ENCODE measurements around the gene STEAP4.
"Not testable (repeated sequence)": the region's sequence is repeated elsewhere in the genome, so short reads cannot be mapped to it uniquely, and the experiment has no call there.

STEAP4 gene

GRCh38 chr7:88311675-88312036 is 5.0 kb upstream of the STEAP4 start:
- DNase-seq: no peak

- no peak for DNase-seq
These were observed 4.4 kb upstream of the STEAP4 start for GRCh38 chr7:88310956-88311674.

GRCh38 chr7:88309819-88310218 is 3.1 kb upstream of the STEAP4 start:
- no peak for DNase-seq

- DNase-seq: no peak
These were observed 1.1 kb upstream of the STEAP4 start for GRCh38 chr7:88307823-88308222.

- DNase-seq: no peak
These were observed 718 bp upstream of the STEAP4 start for GRCh38 chr7:88307412-88307811.

- no peak for DNase-seq
These were observed 1.6 kb downstream of the STEAP4 start for GRCh38 chr7:88305044-88305443.

- DNase-seq: no peak
These were observed 4.2 kb downstream of the STEAP4 start for GRCh38 chr7:88302486-88302885.

- DNase-seq: no peak
These were observed 4.8 kb downstream of the STEAP4 start for GRCh38 chr7:88301924-88302323.

- DNase-seq: no peak
These were observed 6.2 kb downstream of the STEAP4 start for GRCh38 chr7:88300401-88300945.

- DNase-seq: no peak
These were observed 7.6 kb downstream of the STEAP4 start for GRCh38 chr7:88299126-88299525.

GRCh38 chr7:88293866-88294265 is 12.8 kb downstream of the STEAP4 start:
- DNase-seq: no peak

GRCh38 chr7:88291398-88292173 is 15.1 kb downstream of the STEAP4 start:
- no peak for DNase-seq

GRCh38 chr7:88290491-88290890 is 16.2 kb downstream of the STEAP4 start:
- DNase-seq: no peak

GRCh38 chr7:88289564-88290025 is 17.1 kb downstream of the STEAP4 start:
- DNase-seq: no peak

- DNase-seq: no peak
These were observed 24.9 kb downstream of the STEAP4 start for GRCh38 chr7:88281749-88282148.

- DNase-seq: no peak
These were observed 25.9 kb downstream of the STEAP4 start for GRCh38 chr7:88280801-88281200.

- no peak for DNase-seq
These were observed 27.4 kb downstream of the STEAP4 start for GRCh38 chr7:88279323-88279722.

GRCh38 chr7:88278881-88279280 is 27.8 kb downstream of the STEAP4 start:
- DNase-seq: no peak

- DNase-seq: no peak
These were observed 30.0 kb downstream of the STEAP4 start for GRCh38 chr7:88276605-88277153.

GRCh38 chr7:88274856-88275255 is 31.8 kb downstream of the STEAP4 start:
- DNase-seq: not testable (repeated sequence)

GRCh38 chr7:88269586-88269985 is 37.1 kb downstream of the STEAP4 start:
- no peak for DNase-seq

GRCh38 chr7:88268858-88269257 is 37.8 kb downstream of the STEAP4 start:
- no peak for DNase-seq

GRCh38 chr7:88268051-88268450 is 38.6 kb downstream of the STEAP4 start:
- DNase-seq: no peak

- DNase-seq: no peak
These were observed 39.3 kb downstream of the STEAP4 start for GRCh38 chr7:88267421-88267820.
